ENCODE data around the gene PI4K2A.

DNA sequence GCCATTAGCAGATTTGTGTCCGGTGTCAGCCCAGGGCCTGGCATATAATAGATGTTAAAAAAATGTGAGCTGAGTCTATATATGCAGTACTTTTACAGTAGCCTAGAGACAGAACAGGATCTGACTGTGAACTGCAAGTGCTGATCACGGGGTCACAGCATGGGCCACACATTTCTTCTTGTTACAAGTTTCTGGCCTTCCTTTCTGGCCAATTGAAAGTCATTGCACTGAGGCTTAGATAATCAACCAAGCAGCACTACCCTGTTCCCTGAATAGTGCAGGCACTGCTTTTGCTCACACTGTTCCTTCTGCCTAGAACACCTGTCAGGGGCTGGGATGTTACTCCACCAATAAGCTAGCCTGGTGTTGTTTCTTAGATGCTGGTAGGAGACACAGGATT, 67.7 kb downstream of the PI4K2A start:
- TF ChIP-seq POLR2A (IDR thresholded peaks at IDR 0.05; ENCODE audit: low read depth, low read length) (no peak), RAD21 (IDR thresholded peaks at IDR 0.05; ENCODE audit: low read length) (no peak), ELK1 (IDR thresholded peaks at IDR 0.05; ENCODE audit: borderline replicate concordance, low read depth, low read length) (no peak), USF2 (IDR thresholded peaks at IDR 0.05; ENCODE audit: low read depth, low read length) (no peak), MAFK (IDR thresholded peaks at IDR 0.05; ENCODE audit: low read depth, low read length) (no peak), SMC3 (IDR thresholded peaks at IDR 0.05; ENCODE audit: low read depth, low read length) (no peak), MXI1 (IDR thresholded peaks at IDR 0.05; ENCODE audit: borderline replicate concordance, low read depth, low read length) (no peak), BHLHE40 (IDR thresholded peaks at IDR 0.05; ENCODE audit: low read depth, low read length) (no peak), RCOR1 (IDR thresholded peaks at IDR 0.05; ENCODE audit: insufficient replicate concordance, low read length) (no peak)
- TF ChIP-seq, protein P1, sequence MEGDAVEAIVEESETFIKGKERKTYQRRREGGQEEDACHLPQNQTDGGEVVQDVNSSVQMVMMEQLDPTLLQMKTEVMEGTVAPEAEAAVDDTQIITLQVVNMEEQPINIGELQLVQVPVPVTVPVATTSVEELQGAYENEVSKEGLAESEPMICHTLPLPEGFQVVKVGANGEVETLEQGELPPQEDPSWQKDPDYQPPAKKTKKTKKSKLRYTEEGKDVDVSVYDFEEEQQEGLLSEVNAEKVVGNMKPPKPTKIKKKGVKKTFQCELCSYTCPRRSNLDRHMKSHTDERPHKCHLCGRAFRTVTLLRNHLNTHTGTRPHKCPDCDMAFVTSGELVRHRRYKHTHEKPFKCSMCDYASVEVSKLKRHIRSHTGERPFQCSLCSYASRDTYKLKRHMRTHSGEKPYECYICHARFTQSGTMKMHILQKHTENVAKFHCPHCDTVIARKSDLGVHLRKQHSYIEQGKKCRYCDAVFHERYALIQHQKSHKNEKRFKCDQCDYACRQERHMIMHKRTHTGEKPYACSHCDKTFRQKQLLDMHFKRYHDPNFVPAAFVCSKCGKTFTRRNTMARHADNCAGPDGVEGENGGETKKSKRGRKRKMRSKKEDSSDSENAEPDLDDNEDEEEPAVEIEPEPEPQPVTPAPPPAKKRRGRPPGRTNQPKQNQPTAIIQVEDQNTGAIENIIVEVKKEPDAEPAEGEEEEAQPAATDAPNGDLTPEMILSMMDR (conservative IDR thresholded peaks at IDR 0.05; ENCODE audit: low read depth, low read length) = no peak
